Gastrocnemius medialis (tissue), 4 donors: ENCODE results near the gene STRN3. TPM values are rescaled to one million over a fixed set of nuclear protein-coding genes. Genes with fewer than 3 reads are reported as not detected.
"Not testable (repeated sequence)": the region's sequence is repeated elsewhere in the genome, so short reads cannot be mapped to it uniquely, and the experiment has no call there.

Experiments
- ATAC-seq, 2 donors: fragments of 150-250 bp; one replicate each; pipeline ENCODE4 v1.9.1; 2016
- DNase-seq, 2 donors: peaks; one replicate each; pipeline ENCODE4 v3.0.0-alpha.2; 2019
- H3K27ac ChIP-seq, 4 donors: fragments of 200-600 bp; sonication (generic); 1 replicate in 1 of 4; 2 replicates in 3 of 4; pipeline ENCODE4 v1.5.1; 2016 to 2018; ENCODE audit warnings: mild to moderate bottlenecking in 2 of 4, moderate library complexity in 1 of 4
- H3K27me3 ChIP-seq, 3 donors: fragments of 200-600 bp; sonication (generic) in 2 of 3; 1 replicate in 1 of 3; 2 replicates in 2 of 3; pipeline versions ENCODE4 v1.5.1 to v1.6.0; 2016 to 2019; ENCODE audit warnings: mild to moderate bottlenecking in 1 of 3, moderate library complexity in 1 of 3
- H3K36me3 ChIP-seq, 2 donors: fragments of 200-600 bp; sonication (generic) in 1 of 2; one replicate each; pipeline ENCODE4 v1.5.1; 2017 to 2018
- H3K4me1 ChIP-seq, 2 donors: fragments of 200-600 bp; sonication (generic) in 1 of 2; one replicate each; pipeline ENCODE4 v1.5.1; 2016 to 2017; ENCODE audit warnings: mild to moderate bottlenecking in 2 of 2
- H3K4me3 ChIP-seq, 4 donors: fragments of 200-600 bp; sonication (generic) in 3 of 4; 1 replicate in 1 of 4; 2 replicates in 3 of 4; pipeline ENCODE4 v1.5.1; 2016 to 2019; ENCODE audit warnings: mild to moderate bottlenecking in 2 of 4
- H3K9me3 ChIP-seq, 3 donors: fragments of 200-600 bp; sonication (generic) in 2 of 3; 1 replicate in 1 of 3; 2 replicates in 2 of 3; pipeline ENCODE4 v1.5.1; 2016 to 2019
- POLR2A ChIP-seq, 2 donors: fragments of 450-650 bp; IDR thresholded peaks; one replicate each; pipeline ENCODE4 v1.6.1; 2017; ENCODE audit warnings: antibody characterized with exemption in 2 of 2, mild to moderate bottlenecking in 2 of 2, moderate library complexity in 2 of 2
- in situ Hi-C, 4 donors: fragments of 200-750 bp; cut with MboI; loops; one replicate each; pipeline versions ENCODE4 v1.15.0 to v1.8.0; 2017; ENCODE audit warnings: low sequenced_read_pairs in 4 of 4
- intact Hi-C: fragments of 100-400 bp; cut with DNase I; formaldehyde crosslinking; loops from one replicate; pipeline ENCODE4 v1.15.1; 2023; ENCODE audit warnings: low total_unique reads
- total RNA-seq, 4 donors: library from RNA; depleted of rRNA; stranded (reverse); fragments of >200 nt; gene quantifications; one replicate each; pipeline versions ENCODE4 v1.1.0 to v1.2.3, GENCODE V29; 2016
- TF ChIP-seq, protein P1 (sequence below), 5 experiments: fragments of 450-650 bp in 3 of 5; fragments of 200-600 bp in 2 of 5; sonication (generic) in 2 of 5; IDR thresholded peaks in 4 of 5; conservative IDR thresholded peaks in 1 of 5; 1 replicate in 4 of 5; 2 replicates in 1 of 5; pipeline ENCODE4 v1.5.1; 2016 to 2019; ENCODE audit warnings: antibody characterized with exemption in 5 of 5, mild to moderate bottlenecking in 3 of 5, moderate library complexity in 3 of 5

The STRN3 gene
- total RNA-seq, 4 donors from 2014 or later = 57.7 to 98.7 (median 77.9) TPM

- no peak for TF ChIP-seq POLR2A (IDR thresholded peaks at IDR 0.05)
- TF ChIP-seq, protein P1, sequence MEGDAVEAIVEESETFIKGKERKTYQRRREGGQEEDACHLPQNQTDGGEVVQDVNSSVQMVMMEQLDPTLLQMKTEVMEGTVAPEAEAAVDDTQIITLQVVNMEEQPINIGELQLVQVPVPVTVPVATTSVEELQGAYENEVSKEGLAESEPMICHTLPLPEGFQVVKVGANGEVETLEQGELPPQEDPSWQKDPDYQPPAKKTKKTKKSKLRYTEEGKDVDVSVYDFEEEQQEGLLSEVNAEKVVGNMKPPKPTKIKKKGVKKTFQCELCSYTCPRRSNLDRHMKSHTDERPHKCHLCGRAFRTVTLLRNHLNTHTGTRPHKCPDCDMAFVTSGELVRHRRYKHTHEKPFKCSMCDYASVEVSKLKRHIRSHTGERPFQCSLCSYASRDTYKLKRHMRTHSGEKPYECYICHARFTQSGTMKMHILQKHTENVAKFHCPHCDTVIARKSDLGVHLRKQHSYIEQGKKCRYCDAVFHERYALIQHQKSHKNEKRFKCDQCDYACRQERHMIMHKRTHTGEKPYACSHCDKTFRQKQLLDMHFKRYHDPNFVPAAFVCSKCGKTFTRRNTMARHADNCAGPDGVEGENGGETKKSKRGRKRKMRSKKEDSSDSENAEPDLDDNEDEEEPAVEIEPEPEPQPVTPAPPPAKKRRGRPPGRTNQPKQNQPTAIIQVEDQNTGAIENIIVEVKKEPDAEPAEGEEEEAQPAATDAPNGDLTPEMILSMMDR (IDR thresholded peaks at IDR 0.05 in 4 of 5, conservative IDR thresholded peaks at IDR 0.05 in 1 of 5) = no peak
- ATAC-seq (no peak), DNase-seq (no peak)
- no peak overlapping the region for H3K27ac ChIP-seq
- no peaks in the 10 kb centered on the region for H3K4me1 ChIP-seq
- H3K4me3 ChIP-seq = no peak overlapping the region
- H3K36me3 ChIP-seq = peaks cover 0 to 89% of the 10 kb centered on the region in 2 donors
- H3K9me3 ChIP-seq = no peaks in the 10 kb centered on the region
- in situ Hi-C loops (loop anchor here in 1 of 4 donors (10.0 kb wide), 1 partner anchor 253 kb away; no protein-coding TSS in a partner anchor), intact Hi-C loops (no loop called here)
- H3K27me3 ChIP-seq = no peaks in the 10 kb centered on the region
Observed at GRCh38 chr14:30907659-30908057, 118.5 kb downstream of the STRN3 start.

GRCh38 chr14:30906752-30907658 lies 119.2 kb downstream of the STRN3 start:
- H3K27ac ChIP-seq = no peak overlapping the region
- H3K36me3 ChIP-seq = peaks cover 0 to 89% of the 10 kb centered on the region in 2 donors
- intact Hi-C loops (no loop called here), in situ Hi-C loops (loop anchor here in 1 of 4 donors (10.0 kb wide), 1 partner anchor 252 kb away; no protein-coding TSS in a partner anchor)
- no peaks in the 10 kb centered on the region for H3K27me3 ChIP-seq
- no peaks in the 10 kb centered on the region for H3K4me1 ChIP-seq
- TF ChIP-seq, protein P1 (IDR thresholded peaks at IDR 0.05 in 4 of 5, conservative IDR thresholded peaks at IDR 0.05 in 1 of 5) = no peak
- no peak for TF ChIP-seq POLR2A (IDR thresholded peaks at IDR 0.05)
- no peak for DNase-seq
- no peak for ATAC-seq
- no peak overlapping the region for H3K4me3 ChIP-seq
- no peaks in the 10 kb centered on the region for H3K9me3 ChIP-seq

DNA sequence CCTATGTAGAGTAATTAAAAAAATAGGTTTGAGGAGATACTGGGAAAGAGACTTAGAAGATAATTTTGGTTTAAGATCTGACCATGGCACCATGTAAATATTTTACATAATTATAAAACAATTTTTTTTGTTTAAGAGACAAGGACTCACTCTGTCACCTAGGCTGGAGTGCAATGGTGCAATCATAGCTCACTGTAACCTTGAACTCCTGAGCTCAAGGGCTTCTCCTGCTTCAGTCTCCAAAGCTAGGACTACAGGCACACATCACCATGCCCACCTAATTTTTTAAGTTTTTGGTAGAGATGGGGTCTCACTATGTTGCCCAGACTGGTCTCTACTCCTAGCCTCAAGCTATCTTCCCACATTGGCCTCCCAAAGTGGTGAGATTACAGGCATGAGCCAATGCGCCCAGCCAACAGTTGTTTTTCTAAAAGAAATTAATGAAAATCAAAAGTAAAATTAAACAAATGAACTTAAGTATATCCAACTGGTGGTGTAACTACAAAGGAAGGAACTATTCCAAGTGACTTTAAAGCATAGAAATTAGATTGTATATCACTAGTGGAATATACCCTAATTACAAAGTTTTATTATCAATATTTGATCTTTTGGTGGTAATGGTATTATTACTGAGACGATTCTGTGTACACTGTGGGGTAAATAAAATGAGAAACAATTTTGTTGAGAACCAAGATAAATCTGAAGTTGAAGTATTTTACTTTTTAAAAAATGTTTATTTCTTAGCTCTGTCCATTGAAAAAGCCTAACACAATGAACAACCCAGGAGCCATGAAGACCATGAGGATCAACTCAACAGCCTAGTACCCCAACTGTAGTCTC lies 122.7 kb downstream of the STRN3 start:
- TF ChIP-seq, protein P1 (IDR thresholded peaks at IDR 0.05 in 4 of 5, conservative IDR thresholded peaks at IDR 0.05 in 1 of 5) = no peak
- no peak for DNase-seq
- no peaks in the 10 kb centered on the region for H3K4me1 ChIP-seq
- intact Hi-C loops = no loop called here
- H3K9me3 ChIP-seq = no peaks in the 10 kb centered on the region
- H3K4me3 ChIP-seq = no peak overlapping the region
- no peak for ATAC-seq
- no peak overlapping the region for H3K27ac ChIP-seq
- H3K36me3 ChIP-seq = peaks cover 0 to 72% of the 10 kb centered on the region in 2 donors
- no peaks in the 10 kb centered on the region for H3K27me3 ChIP-seq
- in situ Hi-C loops = loop anchor here in 1 of 4 donors (10.0 kb wide), 1 partner anchor 249 kb away; no protein-coding TSS in a partner anchor

- H3K27ac ChIP-seq, H3K9me3 ChIP-seq, intact Hi-C loops, DNase-seq, in situ Hi-C loops, H3K4me1 ChIP-seq, ATAC-seq, H3K4me3 ChIP-seq, H3K27me3 ChIP-seq: not testable (repeated sequence)
- H3K36me3 ChIP-seq = peaks cover 0 to 37% of the 10 kb centered on the region in 2 donors
Observed at GRCh38 chr14:30897121-30897520, 129.1 kb downstream of the STRN3 start.

GRCh38 chr14:30896435-30896834 lies 129.7 kb downstream of the STRN3 start:
- Histone ChIP-seq H3K27ac (no peak overlapping the region), H3K36me3 (peaks cover 0 to 31% of the 10 kb centered on the region in 2 donors), H3K9me3 (no peaks in the 10 kb centered on the region), H3K4me1 (no peaks in the 10 kb centered on the region), H3K27me3 (no peaks in the 10 kb centered on the region), H3K4me3 (no peak overlapping the region)
- ATAC-seq = no peak
- in situ Hi-C loops = no loop called here
- intact Hi-C loops = no loop called here
- no peak for DNase-seq
- no peak for TF ChIP-seq POLR2A (IDR thresholded peaks at IDR 0.05)
- TF ChIP-seq, protein P1 (IDR thresholded peaks at IDR 0.05 in 4 of 5, conservative IDR thresholded peaks at IDR 0.05 in 1 of 5) = no peak
